ENCODE results near the gene TRIP12. TPM values are rescaled to one million over a fixed set of nuclear protein-coding genes. Genes with fewer than 3 reads are reported as not detected.

The TRIP12 gene
- total and polyA plus RNA-seq, 2 donors (not counting 3 experiments of a cell fraction or from before 2014, with no cell fraction given) = 53.8 to 278 TPM

DNA sequence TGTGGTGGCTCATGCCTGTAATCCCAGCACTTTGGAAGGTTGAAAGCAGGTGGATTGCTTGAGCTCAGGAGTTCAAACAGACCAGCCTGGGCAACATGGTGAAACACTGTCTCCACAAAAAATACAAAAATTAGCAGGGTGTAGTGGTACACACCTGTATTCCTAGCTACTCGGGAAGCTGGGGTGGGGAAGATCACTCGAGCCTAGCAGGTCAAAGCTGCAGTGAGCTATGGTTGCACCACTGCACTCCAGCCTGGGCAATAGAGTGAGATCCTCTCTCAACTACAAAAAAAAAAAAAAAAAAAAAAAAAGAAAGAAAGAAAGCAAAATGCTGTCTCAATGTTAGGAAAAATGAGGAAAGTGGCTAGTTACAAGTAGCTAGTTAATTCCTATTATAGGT lies 56.8 kb downstream of the TRIP12 start:
- Histone ChIP-seq H3K9ac (replicated peaks; ENCODE audit: extremely low read depth, insufficient read depth, low read length) (no peak overlapping the region), H3K9me3 (replicated peaks; ENCODE audit: control insufficient read depth, insufficient read depth, low read length) (no peaks in the 10 kb centered on the region), H3K4me1 (ENCODE audit: control insufficient read depth, extremely low read depth, insufficient read depth, low read length) (no peaks in the 10 kb centered on the region), H3K4me2 (ENCODE audit: insufficient read depth, low read length) (no peak overlapping the region), H4K20me1 (replicated peaks; ENCODE audit: control insufficient read depth, extremely low read depth, insufficient read depth, low read length) (peaks cover 25% of the 10 kb centered on the region), H3K27ac (ENCODE audit: insufficient read depth, low read depth, low read length) (no peak overlapping the region), H3K27me3 (ENCODE audit: control insufficient read depth in 2 of 2, insufficient read depth in 2 of 2, low read length in 2 of 2) (no peaks in the 10 kb centered on the region), H2AFZ (ENCODE audit: low read depth, low read length) (no peak overlapping the region), H3K36me3 (ENCODE audit: control insufficient read depth in 2 of 2, extremely low read depth in 1 of 2, insufficient read depth in 2 of 2, low read length in 2 of 2) (peaks cover 0 to 2% of the 10 kb centered on the region in 2 experiments), H3K9me1 (replicated peaks; ENCODE audit: control insufficient read depth, extremely low read depth, insufficient read depth, low read length) (no peaks in the 10 kb centered on the region), H3K79me2 (ENCODE audit: control insufficient read depth, insufficient read depth, low read length) (peaks cover 91% of the 10 kb centered on the region), H3K4me3 (replicated peaks in 1 of 3; ENCODE audit: insufficient read depth in 1 of 3, low read depth in 1 of 3, low read length in 3 of 3) (no peak overlapping the region)
- no peak for FAIRE-seq
- TF ChIP-seq GATA2 (IDR thresholded peaks at IDR 0.05; ENCODE audit: insufficient read depth, insufficient read length, low read depth, low read length) (no peak), POLR2AphosphoS5 (IDR thresholded peaks at IDR 0.05; ENCODE audit: insufficient read depth, low read depth, low read length) (no peak), EZH2 (IDR thresholded peaks at IDR 0.05; ENCODE audit: borderline replicate concordance, low read depth, low read length, severe bottlenecking) (no peak), POLR2A (IDR thresholded peaks at IDR 0.05; ENCODE audit: low read depth, low read length) (no peak), JUN (IDR thresholded peaks at IDR 0.05; ENCODE audit: borderline replicate concordance, insufficient read depth, insufficient read length, low read depth) (no peak), FOS (IDR thresholded peaks at IDR 0.05; ENCODE audit: borderline replicate concordance, insufficient read depth, low read length) (no peak), MYC (IDR thresholded peaks at IDR 0.05; ENCODE audit: low read depth, low read length) (no peak)
- TF ChIP-seq, protein P1, sequence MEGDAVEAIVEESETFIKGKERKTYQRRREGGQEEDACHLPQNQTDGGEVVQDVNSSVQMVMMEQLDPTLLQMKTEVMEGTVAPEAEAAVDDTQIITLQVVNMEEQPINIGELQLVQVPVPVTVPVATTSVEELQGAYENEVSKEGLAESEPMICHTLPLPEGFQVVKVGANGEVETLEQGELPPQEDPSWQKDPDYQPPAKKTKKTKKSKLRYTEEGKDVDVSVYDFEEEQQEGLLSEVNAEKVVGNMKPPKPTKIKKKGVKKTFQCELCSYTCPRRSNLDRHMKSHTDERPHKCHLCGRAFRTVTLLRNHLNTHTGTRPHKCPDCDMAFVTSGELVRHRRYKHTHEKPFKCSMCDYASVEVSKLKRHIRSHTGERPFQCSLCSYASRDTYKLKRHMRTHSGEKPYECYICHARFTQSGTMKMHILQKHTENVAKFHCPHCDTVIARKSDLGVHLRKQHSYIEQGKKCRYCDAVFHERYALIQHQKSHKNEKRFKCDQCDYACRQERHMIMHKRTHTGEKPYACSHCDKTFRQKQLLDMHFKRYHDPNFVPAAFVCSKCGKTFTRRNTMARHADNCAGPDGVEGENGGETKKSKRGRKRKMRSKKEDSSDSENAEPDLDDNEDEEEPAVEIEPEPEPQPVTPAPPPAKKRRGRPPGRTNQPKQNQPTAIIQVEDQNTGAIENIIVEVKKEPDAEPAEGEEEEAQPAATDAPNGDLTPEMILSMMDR (IDR thresholded peaks at IDR 0.05; ENCODE audit: extremely low read depth in 1 of 2, insufficient read depth in 1 of 2, low read depth in 1 of 2, low read length in 2 of 2) = no peak
- TF ChIP-seq, protein P2, sequence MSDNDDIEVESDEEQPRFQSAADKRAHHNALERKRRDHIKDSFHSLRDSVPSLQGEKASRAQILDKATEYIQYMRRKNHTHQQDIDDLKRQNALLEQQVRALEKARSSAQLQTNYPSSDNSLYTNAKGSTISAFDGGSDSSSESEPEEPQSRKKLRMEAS (IDR thresholded peaks at IDR 0.05; ENCODE audit: insufficient read depth, insufficient read length) = no peak
- no peak for DNase-seq (ENCODE audit: low read depth, low spot score)
- POLR2A ChIA-PET = no interaction called here
- dilution Hi-C loops (cut with MboI; ENCODE audit: extremely low pct_ligation_motif_present, low sequenced_read_pairs) = no loop called here
- CTCF ChIA-PET = interaction anchor here (0.6 to 1.0 kb wide), 4 partner anchors 8 to 47 kb away, joined by 3 read pairs; no protein-coding TSS in a partner anchor
- no TSS peak for BruUV-seq (replicated peaks)
- intact Hi-C loops (cut with micrococcal nuclease) = loop anchor here (2.0 kb wide), 1 partner anchor 16 kb away; no protein-coding TSS in a partner anchor
